GM13976 (cell line): ENCODE results near the gene BTBD16.

ENCODE experiments used
- DNase-seq: peaks from one replicate; pipeline ENCODE4 v3.0.0; 2012; ENCODE audit warnings: low spot score
- in situ Hi-C: fragments of 300-500 bp; cut with MboI; formaldehyde crosslinking; loops from one replicate; pipeline ENCODE4 v1.12.0; 2022; ENCODE audit warnings: low sequenced_read_pairs, mixed read lengths, inconsistent platforms; ENCODE audit not compliant: unreplicated experiment
- TF ChIP-seq, protein P1 (sequence below): IDR thresholded peaks from 2 replicates; pipeline ENCODE4 v1.5.1; 2012; ENCODE audit warnings: borderline replicate concordance, mild to moderate bottlenecking; ENCODE audit not compliant: insufficient read depth; ENCODE audit errors: extremely low read depth, missing control alignments, control extremely low read depth

Gene BTBD16

DNA sequence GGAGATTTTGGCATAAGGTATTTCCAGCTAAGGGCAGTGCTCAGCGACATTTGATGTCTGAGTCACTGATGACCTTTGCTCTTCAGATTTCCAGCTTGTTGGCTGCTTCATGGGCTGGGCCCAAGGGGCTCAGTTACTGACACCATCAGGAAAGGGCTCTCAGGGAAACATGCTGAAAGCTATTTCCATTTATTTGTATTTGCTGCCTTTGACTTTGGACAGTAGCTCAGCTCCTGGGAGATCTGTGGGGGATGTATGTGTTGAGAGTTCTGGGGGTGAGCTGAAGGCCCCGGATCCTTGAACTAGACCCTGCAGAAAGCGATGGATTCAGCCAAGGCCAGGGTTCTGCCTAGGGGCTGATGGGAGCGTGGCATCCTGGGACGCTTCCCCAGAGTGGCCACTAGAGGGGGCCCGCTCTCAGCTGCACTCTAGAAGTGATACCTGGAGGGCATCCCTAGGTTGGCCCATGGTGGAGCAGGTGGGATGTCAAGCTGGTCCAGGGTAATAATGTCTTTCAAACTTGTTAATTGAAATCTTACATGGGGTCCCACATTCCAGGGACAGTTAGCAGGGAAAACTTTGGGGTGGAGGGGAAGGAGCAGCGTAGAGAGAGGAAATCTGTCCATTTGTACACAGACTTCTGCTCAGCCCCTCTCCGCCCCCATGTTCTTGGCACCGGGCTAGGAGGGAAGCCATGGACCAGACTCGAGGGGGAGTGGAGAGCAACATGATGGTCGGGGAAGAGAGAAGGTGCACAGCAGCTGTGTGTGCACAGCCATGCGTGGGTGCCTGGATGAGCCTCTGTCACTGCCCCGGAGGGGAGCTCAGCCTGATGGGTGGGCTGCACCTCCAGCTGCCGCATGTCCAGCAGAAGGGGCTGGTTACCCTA lies 3.0 kb upstream of the BTBD16 start:
- TF ChIP-seq, protein P1, sequence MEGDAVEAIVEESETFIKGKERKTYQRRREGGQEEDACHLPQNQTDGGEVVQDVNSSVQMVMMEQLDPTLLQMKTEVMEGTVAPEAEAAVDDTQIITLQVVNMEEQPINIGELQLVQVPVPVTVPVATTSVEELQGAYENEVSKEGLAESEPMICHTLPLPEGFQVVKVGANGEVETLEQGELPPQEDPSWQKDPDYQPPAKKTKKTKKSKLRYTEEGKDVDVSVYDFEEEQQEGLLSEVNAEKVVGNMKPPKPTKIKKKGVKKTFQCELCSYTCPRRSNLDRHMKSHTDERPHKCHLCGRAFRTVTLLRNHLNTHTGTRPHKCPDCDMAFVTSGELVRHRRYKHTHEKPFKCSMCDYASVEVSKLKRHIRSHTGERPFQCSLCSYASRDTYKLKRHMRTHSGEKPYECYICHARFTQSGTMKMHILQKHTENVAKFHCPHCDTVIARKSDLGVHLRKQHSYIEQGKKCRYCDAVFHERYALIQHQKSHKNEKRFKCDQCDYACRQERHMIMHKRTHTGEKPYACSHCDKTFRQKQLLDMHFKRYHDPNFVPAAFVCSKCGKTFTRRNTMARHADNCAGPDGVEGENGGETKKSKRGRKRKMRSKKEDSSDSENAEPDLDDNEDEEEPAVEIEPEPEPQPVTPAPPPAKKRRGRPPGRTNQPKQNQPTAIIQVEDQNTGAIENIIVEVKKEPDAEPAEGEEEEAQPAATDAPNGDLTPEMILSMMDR: peak; percentile 85
- in situ Hi-C loops: no loop called here
- DNase-seq: peak; percentile 85

DNA sequence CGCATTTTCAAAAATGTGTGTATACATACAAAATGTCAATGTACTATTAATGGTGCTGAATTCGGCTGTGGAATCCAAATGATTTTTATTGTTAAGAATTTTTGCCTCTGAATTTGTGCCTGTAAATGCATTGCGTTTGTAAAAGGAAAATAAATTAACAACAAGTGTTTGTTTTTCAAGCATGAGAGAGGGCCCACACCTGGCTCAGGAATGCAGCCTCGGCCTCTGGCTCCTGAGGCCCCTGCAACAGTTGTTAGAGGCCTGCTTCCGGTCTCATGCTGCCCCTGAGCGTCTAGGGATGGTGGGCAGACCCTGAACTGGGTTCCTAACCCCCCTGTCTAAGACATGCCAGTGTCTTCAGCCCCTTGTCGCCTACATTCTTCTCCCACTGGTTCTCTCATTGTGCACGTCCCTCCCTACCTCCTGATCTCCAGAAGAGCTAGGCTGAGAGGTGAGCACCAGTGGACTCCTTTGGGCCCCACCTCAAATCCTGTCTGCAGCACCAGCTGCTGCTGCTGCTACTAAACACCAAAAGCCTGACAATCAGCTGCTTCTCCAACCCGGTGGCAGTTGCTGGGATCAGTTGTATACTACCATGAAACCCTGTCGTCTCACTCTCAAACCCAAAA lies 1.9 kb upstream of the BTBD16 start:
- no peak for DNase-seq
- TF ChIP-seq, protein P1: no peak
- in situ Hi-C loops: no loop called here

DNA sequence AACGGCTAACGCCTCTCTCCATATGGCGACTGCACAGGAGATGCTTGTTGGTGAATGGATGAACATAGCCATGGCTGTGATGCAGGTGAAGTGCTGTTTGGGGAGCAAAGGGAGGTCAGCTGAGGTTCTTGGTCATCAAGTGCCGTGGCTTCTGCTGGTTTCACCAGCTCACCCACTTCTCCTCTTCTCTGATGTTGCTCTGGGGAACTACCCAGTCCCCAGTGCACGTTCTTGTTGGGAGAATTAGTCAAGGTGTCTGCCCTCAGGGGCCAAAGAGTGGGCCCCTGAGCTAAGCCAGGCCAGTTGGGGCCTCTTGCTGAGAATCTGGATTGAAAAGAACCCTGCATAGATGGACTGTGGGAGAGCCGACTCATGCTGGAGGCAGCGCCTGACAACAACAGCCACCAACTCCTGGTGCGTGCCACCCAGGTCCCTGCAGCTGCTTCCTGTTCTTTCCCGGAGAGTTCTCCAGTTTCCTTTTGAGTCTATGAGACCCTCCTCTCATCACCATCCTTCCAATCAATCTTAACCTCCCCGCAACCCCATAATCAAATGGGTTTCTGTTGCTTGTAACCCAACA lies 3.0 kb downstream of the BTBD16 start:
- TF ChIP-seq, protein P1: no peak
- DNase-seq: no peak
- in situ Hi-C loops: no loop called here

DNA sequence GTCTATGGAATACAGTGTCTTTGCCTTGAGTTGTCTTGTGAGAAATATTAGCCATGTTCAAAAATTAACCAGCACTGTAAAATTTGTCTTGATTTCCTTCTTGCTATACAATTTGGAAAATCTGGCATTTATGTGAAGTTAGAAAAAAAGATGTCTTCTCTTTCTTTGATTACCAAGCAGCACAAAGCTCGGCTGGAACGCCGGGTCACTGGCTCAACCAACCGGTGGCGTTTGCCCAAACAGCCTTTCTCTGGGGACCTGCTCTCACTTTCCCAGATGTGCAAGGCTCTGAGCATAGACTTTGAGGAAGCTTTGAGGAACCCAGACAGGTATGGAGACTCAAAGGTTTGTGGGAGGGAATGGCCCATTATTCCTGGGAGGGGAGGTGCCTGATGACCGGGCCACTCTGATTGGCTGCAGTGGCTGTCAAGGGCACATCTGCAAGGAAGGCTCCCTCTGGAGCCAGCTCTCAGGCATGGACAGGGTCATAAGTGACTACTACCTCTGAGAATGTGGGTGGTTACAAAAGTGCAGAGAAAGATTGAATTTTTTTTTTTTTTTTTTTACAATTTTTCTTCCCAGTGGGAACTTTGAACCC lies 5.6 kb downstream of the BTBD16 start:
- in situ Hi-C loops: loop anchor here (25.0 kb wide), 1 partner anchor 286 kb away; the partner anchor contains the start of gene DMBT1
- no peak for DNase-seq
- TF ChIP-seq, protein P1: no peak

DNA sequence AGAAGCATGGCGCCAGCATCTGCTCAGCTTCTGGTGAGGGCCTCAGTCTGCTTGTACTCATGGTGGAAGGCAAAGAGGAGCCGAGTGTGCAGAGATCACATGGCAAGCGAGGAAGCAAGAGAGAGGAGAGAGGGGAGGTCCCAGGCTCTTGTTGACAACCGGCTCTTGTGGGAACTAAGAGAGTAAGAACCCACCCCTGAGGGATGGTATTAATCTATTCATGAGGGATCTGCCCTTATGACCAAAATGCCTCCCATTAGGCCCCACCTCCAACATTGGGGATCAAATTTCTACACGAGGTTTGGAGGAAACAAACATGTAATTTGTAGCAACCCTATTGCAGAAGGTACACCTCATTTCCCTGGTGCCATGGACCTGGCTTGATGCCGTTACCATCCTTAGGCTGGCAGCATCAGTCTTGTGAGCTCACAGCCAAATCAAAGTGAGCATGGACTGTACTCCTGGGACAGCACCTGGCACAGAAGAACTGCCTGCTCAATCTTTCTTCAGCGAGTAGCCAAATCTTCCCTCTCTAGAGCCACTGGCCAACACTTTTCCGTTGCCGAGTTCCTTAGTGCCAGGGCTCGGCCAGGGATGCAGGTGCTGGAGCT lies 6.5 kb downstream of the BTBD16 start:
- DNase-seq: no peak
- in situ Hi-C loops: loop anchor here (25.0 kb wide), 1 partner anchor 285 kb away; the partner anchor contains the start of gene DMBT1
- TF ChIP-seq, protein P1: no peak

DNA sequence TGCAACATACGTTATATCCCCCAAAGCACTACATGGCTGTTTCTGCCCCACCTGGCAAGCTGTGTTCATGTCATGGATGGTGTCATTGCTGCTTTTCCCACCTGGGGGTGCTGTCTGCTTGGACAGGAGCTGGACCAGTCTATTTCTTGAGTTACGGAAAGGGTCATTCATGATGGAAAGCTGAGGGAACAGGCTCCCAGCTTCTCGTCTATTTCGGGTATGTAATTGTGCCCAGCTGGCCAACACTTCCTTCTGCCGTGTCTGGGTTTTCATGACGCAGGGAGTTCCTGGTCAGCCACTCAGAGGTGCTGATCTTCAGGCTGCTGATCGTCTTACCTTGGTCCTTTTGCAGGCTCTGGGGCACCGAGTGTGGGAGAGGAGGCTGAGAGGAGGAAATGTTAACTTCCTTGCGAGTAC lies 8.6 kb downstream of the BTBD16 start:
- TF ChIP-seq, protein P1: peak; percentile 74
- in situ Hi-C loops: loop anchor here (25.0 kb wide), 1 partner anchor 283 kb away; the partner anchor contains the start of gene DMBT1
- DNase-seq: peak; percentile 50
